HG03103 (cell line): Measurements from ENCODE around the gene ITIH6.

ENCODE experiments used
- ATAC-seq: cut with Tn5 transposase; IDR thresholded peaks from one replicate; pipeline ENCODE4 v1.9.1; 2021; ENCODE audit warnings: low read depth; ENCODE audit not compliant: unreplicated experiment

ITIH6 gene

DNA sequence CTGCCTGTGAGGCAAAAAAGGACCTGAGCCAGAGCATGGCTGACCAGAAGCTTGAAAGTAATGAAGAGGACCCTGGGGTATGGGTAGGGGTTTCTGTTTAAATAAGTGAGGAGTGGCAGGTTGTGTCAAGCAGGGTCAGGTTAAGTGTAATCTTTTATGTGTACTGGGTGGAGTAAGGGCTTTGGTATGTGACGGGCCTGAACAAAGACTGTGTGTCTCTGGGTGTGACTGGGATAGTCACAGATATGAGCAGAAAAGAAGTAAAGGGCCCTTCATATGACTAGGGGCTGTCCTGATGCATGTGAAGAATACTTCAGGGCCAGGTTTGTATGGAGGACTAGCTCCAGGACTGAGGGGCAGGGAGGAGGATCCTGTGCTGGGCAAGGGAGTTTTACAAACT is 82.4 kb downstream of the ITIH6 start:
- ATAC-seq, result no peak

DNA sequence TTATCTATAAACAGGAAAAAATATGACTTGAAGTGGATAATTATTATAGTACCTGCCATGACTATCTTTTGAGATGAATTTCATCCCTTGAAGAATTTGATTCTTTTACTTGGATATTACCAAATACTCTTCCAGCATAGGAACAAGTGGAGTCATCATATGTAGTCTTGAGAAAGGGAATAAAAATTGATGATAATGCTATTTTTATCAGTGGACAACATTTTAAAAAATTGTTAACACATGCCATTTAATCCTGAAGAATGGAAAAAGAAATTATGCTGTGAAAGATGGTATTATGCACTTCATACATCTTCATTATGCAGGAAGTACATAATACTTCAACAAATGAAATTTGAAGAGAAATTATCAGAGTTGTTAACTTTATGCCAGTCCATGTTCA is 83.6 kb downstream of the ITIH6 start:
- no peak for ATAC-seq

DNA sequence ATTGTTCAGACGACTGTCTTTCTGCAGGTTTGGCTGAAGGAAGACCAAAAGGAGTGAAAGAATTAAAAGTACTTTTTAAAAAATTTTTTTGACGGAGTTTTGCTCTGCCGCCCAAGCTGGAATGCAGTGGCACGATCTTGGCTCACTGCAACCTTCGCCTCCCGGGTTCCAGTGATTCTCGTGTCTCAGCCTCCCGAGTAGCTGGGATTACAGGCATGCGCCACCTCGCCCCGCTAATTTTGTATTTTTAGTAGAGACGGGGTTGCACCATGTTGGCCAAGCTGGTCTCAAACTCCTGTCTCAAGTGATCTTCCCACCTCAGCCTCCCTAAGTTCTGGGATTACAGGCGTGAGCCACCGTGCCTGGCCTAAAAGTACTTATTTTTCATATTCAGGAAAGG is 86.3 kb downstream of the ITIH6 start:
- no peak for ATAC-seq

DNA sequence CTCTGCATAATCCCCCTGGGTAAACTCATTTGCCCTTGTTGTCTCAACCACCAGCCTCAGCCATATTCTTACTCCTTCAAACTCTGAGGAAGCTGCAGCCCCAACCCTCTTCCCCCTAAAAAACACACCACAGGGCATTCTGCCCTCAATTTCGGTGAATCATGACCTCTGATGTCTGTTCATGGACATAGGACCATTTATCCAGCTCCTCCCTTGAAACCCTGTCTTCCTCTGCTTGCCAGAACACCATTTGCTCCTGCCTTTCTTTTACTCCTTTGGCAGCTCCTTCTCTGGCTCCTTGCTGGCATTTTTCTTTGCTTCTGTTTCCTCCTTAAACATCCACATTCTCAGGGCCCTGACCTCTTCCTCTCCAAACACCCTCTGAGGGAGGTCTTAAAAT is 87.1 kb downstream of the ITIH6 start:
- no peak for ATAC-seq

DNA sequence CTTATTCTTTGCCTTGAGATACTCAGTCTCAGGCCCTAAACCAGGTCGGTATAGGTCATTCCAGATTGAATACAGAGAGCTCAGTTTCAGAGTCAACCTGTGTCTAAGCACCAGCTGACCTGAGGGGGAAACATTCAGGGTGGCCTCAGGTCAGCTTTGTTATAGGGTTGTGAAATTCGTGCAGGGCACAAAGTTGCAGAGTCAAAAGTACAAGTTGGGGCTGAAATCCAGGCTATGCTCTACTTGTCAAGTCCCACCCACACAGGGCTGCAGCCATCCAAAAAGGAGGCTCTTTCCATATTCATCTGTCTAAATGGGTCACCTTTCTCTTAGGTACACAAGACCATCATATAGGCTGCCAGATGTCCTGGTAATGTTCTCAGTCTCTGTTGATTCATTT is 89.7 kb downstream of the ITIH6 start:
- ATAC-seq, result no peak
